HPDE6-E6E7 (cell line): ENCODE results near the gene FOSB.

Source experiments
- DNase-seq: peaks from one replicate; pipeline ENCODE4 v3.0.0; 2011; ENCODE audit warnings: missing footprints; ENCODE audit errors: extremely low spot score

Gene FOSB

GRCh38 chr19:45442778-45443461 is 24.9 kb upstream of the FOSB start:
- no peak for DNase-seq

DNA sequence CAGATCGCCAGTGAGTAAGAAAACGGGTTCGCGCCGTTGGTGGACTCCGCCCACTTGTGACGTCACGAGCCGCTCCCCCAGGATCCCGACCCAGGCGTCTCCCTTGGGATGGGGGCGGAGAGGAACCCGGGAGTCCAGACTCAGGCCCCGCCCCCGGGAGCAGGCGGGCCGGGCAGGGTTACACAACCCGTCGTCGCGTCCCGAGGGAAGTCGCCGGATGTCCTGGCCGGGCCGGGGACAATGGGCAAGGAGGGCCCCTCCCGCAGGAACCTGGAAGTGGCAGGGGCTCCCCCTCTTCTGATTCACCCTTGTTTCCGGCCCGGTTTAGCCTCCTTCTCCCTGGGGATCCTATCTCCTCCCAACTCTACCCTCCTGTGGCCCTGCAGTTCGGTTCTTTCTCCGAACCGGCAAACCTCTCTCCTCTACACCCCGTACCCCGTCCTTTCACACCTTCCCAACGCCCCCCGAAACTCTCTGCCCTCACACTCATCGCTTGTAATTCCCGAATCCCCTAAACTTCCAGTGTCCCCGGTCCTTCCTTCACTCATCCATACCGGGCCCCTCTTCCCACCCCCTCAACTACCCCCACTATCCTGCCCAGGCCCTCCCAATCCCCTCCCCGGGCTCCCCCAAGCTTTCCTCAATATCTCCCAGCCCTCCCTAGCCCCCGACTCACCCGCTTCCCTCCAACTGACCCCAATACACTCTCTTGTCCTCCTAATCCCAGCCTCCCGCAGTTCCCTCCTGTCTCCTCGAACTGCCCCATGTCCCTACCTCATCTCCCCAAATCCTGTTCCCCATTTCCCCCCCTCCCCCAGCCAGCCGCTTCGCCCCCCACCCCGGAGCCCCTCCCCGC is 24.1 kb upstream of the FOSB start:
- DNase-seq = peak; percentile 93

GRCh38 chr19:45444318-45445041 is 23.3 kb upstream of the FOSB start:
- DNase-seq = no peak

- DNase-seq = no peak
Observed at GRCh38 chr19:45445139-45445538, 22.7 kb upstream of the FOSB start.

DNA sequence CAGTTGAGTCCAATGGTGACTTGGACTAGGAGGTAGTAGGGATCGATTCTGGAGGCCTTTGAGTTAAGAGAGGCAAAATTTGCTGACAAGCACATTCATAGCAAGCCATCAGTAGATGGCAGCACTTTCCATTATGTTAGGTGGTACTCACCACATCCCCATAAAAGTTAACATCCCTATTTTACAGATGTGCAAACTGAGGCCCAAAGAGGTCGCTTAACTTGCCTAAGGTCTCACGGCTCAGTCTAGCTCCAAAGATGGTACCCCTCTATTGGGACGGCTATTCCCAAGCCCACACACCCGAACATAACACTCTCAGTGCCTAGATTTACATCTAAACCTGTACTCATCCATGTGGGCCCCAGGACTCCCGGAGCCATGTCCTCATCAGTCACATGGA is 21.5 kb upstream of the FOSB start:
- no peak for DNase-seq

DNA sequence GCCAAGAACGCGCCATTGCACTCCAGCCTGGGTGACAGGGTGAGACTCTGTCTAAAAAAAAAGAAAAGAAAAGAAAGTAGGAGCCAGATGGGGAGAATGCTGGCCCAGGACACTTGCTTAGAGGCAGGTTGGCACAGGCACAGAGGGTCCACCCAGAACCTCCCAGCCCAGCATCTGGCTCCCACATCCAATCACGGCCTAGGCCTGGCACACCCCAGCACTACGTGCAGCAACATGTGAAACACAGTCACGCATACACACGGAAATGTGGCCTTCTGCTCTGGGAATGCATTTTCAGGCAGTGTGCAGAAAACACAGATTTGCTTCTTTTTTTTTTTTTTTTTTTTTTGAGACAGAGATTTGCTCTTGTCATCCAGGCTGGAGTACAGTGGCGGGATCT is 20.9 kb upstream of the FOSB start:
- DNase-seq = peak; percentile 89

DNA sequence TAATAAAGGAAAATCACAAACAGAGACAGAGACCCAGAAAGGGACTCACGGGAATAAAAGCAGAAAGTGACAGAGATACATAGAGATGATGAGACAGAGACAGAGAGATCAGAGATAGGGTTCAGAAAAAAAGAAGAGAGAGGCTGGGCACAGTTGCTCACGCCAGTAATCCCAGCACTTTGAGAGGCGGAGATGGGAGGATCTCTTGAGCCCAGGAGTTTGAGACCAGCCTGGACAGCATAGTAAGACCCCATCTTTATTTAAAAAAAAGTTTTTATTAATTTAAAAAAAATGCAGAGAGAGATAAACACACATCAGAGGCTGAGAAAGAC is 19.4 kb upstream of the FOSB start:
- no peak for DNase-seq

- no peak for DNase-seq
Observed at GRCh38 chr19:45448887-45449299, 18.9 kb upstream of the FOSB start.

- no peak for DNase-seq
Observed at GRCh38 chr19:45450012-45450333, 17.8 kb upstream of the FOSB start.

DNA sequence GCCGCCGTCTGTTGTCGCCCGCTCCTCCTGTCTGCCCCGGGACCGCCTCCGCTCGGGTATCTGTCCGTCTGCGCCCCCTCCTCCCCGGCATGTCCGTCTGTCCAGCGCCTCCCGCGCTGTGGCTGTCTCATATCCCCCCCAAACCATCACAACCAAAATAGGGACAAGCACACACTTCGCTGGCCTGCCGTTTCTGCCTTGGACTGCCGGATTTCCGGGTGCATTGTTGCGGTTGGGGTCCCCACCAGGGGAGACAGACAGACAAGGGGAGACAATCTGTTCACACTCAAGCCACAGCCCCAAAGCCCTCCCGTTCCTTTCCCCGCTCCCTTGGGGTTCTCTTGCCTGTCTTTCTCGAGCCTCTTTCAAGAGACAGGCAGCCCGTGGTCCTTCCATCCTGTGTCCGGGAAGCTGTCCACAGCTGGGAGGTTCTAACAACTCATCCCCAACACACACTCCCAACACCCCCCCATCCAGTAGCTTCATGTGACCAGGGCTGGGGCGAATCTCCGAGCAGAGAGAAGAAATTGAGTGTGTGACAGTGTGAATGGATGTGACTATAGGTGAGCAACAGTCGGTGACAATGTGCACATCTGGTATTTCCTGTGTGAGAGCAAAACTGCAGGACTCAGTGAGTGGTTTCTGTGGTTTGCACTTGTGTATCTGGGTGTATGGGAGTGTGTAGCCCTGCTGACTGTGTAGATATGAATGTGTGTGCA is 16.5 kb upstream of the FOSB start:
- DNase-seq = no peak

GRCh38 chr19:45451850-45452387 is 15.9 kb upstream of the FOSB start:
- no peak for DNase-seq

DNA sequence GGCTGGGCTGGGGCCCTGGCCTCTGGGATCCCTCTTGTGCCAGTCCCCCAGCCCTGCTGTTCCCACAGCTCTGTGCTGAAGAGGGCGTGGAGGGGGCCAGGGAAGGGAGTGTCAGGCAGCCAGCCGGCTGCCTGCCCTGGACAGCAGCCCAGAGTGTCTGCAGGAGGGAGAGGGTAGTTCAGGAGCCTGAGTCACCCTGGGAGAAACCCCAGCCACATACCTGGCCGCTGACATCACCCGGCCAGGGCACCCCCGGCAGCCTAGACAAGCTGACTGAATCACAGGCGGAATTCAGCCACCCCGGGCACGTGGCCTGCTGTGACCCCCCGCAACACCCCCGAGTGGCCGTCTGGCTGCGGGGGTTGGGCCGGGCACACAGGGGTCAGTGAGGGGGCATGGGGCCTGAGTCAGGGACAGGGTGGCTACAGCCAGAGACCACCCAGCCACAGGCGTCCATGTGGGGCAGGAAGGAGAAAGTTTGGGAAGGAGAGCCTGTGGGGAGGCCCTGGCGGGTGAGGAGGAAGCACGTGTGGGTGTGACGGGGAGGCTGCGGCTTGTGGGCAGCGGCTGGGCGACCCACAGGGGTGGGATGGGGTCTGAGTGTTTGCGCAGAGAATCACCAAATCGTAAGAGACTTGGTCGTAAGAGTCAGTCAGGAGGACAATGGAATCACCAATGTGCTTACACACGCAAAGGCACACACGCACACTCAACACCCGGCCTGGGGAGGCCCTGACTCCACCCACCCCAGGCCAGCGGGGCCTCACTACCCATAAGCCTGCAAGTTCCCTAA is 11.9 kb upstream of the FOSB start:
- DNase-seq = peak; percentile 94

DNA sequence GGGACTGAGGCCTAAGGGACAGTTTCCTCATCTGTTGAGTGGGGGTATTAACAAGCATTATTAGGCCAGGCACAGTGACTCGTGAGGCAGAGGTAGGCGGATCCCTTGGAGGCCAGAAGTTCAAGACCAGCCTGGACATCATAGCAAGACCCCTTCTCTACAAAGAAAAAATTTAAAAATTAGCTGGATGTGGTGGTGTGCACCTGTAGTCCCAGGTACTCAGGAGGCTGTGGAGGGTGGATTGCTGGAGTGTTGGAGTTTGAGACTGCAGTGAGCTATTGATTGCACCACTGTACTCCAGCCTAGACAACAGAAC is 11.3 kb upstream of the FOSB start:
- DNase-seq = no peak

DNA sequence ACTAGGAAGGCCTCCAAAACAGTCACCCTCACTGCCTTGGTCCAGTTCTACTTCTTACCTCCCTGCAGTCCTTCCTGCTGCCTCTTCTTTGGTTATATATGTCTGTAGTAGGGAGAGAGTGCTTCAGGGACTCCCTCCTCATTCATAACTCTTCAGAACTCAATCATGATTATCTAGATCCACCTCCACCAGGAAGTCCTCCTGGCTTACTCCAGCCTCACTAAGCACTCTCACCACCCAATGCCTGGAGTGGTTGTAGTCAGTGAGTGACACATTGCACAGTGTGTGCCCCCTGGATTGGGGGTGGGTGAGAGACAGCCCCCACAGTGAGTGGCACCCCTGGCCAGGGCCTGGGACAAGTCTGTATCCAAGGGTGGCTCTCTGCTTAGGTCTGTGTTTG is 10.0 kb upstream of the FOSB start:
- no peak for DNase-seq

DNA sequence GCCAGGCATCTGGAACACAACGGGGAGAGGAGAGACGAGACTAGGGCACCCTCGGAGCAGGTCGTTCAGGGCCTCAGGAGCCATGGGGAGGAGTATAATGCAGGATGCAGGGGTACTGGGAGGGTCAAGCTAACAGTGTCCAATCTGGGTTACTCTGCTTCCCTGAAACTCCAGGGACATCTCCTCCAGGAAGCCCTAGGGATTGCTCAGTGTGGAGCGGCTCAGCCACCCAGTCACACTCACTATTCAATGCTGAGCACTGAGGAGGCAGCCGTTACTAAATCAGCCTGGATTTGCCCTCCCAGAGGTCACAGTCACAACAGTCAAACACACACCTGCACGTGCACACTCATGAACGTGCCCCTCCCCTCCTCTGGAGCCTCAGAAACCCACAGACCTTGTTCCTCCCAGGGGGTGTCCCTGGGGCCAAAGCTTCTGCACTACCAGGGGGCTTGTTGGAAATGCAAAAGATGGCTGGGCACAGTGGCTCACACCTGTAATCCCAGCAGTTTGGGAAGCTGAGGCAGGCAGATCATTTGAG is 6.9 kb upstream of the FOSB start:
- no peak for DNase-seq

DNA sequence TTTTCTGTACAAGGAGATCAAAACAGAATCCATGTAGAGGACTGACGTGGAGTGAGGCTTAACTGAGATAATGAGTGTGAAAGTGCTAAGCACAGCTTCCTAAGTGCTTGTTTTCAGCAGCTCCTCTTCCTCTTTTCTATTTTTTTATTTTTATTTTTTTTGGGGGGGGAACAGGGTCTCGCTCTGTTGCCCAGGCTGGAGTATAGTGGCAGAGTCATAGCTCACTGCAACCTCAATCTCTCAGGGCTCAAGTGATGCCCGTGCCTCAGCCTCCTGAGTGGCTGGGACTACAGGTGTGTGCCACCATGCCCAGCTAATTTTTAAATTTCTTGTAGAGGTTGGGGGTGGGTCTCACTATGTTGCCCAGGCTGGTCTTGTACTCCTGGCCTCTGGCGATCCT is 5.6 kb upstream of the FOSB start:
- no peak for DNase-seq

DNA sequence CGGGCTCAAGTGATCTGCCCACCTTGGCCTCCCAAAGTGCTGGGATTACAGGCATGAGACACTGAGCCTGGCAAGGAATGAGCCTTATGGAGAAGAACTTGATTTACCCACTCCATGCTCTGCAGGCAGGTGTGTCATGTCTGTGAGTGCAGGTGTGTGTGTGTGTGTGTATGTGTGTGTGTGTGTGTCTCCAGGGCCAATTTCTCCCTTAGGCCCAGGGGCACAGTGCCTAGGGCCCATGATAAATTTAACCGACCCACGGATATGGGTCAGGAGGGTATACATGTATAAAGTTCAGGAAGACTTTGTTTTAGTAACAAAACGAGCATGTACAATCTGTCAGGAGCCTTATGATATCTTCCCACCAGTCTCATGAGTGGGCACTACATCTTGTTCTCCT is 4.6 kb upstream of the FOSB start:
- no peak for DNase-seq

- DNase-seq = no peak
Observed at GRCh38 chr19:45464274-45464673, 3.5 kb upstream of the FOSB start.

DNA sequence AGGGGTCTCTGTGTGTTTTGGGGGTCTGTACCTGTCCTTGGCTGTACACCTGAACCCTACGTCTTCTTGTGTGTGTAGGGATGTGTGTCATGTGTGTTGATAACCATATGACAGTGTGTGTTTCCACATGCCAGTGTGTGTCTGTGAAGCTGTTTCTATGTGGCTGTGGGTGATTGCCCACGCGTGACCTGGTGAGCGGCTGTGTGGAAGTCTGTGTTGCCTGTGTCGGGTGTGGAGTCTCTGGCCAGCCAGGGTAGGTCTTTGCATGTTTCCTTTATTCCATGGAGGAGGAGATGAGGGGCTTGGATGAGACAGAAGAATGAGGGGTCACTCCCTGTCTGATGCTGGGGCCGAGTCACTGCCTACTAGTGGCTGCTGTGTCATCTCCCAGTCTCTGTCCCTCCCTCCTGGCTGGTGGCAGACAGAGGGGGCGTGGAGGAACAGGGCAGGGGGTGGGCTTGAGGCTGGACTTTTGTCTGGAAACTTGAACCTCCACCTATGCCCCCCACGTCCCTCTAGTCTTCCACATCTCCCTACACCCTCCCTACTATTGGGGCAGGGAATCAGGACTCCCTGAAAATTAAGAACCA is 2.8 kb upstream of the FOSB start:
- DNase-seq = no peak

GRCh38 chr19:45467115-45467455 is 711 bp upstream of the FOSB start:
- no peak for DNase-seq

DNA sequence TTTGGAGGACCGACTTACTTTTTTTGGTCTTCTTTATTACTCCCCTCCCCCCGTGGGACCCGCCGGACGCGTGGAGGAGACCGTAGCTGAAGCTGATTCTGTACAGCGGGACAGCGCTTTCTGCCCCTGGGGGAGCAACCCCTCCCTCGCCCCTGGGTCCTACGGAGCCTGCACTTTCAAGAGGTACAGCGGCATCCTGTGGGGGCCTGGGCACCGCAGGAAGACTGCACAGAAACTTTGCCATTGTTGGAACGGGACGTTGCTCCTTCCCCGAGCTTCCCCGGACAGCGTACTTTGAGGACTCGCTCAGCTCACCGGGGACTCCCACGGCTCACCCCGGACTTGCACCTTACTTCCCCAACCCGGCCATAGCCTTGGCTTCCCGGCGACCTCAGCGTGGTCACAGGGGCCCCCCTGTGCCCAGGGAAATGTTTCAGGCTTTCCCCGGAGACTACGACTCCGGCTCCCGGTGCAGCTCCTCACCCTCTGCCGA is 409 bp downstream of the FOSB start:
- DNase-seq = no peak
